Stimulated activated CD4-positive, alpha-beta T cell treated with anti-CD3 and anti-CD28 coated beads, Interleukin-2, amount 100 ng/mL, for 4 hours (primary cell): Measurements from ENCODE around the gene DRAXIN.

Experiments
- DNase-seq: peaks from one replicate; pipeline ENCODE4 v3.0.0-alpha.2; 2020; ENCODE audit warnings: low read depth

The DRAXIN gene

GRCh38 chr1:11685210-11685752 is 6.2 kb upstream of the DRAXIN start:
- DNase-seq = no peak

GRCh38 chr1:11688506-11688905 is 3.0 kb upstream of the DRAXIN start:
- DNase-seq = no peak

DNA sequence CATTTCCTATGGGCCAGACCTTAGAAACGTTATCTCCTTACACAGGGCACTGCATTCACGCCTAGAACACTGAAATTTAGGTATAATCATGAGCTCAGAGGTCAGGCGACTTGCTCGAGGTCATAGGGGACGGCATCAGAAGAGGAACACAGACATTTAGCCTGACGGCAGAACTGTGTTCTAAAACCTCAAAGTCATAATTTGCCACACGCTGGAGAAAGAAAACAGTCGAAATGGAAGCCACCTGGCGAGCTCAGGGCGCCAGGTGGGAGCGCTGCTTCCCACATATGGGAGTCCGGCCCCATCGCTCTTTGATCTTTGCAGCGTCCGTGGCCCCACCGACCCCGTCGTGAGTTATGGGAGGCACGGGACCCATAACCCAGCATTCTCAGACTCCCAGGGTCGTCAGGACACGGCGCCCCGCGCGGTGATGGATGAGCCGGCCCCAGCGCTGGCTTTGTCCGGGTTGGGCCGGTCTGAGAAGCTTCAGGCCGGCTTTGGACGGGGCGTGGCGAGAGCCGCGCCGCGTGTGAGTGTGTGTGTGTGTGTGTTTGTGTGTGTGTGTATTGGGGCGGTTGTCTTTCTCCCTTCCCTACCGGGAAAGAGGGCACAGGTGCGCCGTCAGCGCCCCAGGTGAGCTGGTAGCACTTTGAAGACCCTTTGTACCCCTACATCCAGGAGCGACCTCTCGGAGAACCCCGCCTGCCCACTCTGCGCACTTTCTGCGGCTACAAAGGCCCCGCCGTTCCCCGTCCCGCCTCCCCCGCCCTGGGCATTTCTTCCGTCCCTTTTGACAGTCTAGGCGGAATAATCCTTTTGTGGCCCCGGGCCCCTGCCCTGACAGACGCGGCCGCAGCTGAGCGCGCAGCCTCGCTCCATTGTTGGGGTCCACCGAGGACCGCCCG is 861 bp upstream of the DRAXIN start:
- DNase-seq = no peak

- no peak for DNase-seq
Measured at GRCh38 chr1:11691928-11692711, 610 bp downstream of the DRAXIN start.

DNA sequence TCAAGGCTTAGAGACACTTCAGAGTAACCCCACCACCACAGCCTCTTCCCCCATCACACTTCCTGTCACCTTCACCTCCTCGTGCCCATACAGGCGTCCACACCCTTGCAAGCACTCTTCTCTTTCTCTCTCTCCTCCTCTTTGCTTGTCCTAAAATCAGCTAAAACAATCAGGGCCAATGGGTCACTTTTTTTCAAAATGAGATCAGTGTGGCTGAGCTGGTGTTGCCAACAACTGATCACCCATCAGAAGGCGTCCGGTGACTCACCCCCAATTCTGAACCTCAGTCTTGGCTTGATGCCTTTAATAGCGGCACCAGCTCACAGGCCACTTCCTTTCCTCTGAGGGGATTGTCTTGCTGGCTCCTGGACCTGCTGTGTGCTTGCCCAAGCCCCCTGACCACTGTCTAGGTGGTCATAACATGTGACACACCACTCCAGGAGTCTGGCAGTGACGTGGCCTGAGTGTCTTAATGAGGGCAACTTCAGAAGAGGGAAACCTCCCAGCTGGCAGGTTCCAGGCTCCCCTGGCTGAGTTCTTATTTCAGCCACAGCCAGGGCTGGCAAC is 1.6 kb downstream of the DRAXIN start:
- DNase-seq = no peak

- no peak for DNase-seq
Measured at GRCh38 chr1:11693917-11694316, 2.4 kb downstream of the DRAXIN start.

DNA sequence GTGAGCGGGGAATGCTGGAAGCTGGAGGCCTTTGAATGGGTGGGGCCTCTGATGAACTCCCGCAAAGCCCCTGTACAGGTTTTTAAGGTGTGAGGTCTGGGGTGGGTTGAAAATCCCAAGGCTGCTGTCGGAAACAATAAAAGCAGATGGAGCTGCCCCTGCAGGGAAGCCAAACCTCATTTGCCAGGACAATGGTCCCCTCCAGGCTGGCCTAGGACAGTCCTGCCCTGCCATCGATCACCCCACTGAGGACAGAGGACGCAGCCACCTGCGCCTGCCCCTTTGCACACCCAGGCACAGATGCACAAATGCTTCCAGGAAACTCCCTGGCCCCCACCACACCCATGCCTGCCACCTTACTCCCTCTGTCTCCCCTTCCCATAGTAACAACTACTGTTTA is 4.4 kb downstream of the DRAXIN start:
- DNase-seq = no peak

DNA sequence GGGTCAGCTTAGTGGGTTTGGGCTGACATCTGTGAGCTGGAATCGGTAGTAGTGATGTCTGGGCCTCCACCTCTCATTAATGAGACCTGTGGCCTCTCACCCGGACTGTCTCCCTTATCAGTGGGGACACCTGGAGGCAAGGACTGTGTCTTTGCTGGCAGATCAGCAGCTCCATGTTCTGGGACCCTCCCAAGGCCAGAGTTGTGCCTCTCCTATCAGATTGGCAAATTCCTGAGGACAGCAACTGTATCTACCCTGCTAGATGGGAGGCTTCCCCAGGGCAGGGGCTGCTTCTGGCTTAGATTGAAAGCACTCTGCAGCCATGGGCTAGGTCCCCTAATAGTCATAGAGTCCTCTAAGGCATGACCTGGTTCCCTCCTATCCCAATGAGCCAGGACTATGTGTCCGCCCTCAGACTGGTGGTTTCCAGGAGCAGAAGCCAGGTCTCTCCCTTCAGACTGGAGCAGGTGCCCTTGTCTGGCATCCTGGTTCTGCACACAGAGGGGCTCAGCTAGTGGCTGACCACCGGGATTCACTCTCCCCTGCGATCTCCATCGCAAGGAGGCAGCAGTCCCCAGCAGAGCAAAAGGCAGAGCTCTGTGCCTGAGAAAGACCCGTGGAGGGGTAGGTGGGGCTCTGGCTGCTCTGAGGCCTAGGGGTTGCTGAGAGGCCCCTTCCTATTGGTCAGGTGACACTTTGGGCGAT is 5.8 kb downstream of the DRAXIN start:
- DNase-seq = no peak

GRCh38 chr1:11697893-11698210 is 6.3 kb downstream of the DRAXIN start:
- DNase-seq = no peak

DNA sequence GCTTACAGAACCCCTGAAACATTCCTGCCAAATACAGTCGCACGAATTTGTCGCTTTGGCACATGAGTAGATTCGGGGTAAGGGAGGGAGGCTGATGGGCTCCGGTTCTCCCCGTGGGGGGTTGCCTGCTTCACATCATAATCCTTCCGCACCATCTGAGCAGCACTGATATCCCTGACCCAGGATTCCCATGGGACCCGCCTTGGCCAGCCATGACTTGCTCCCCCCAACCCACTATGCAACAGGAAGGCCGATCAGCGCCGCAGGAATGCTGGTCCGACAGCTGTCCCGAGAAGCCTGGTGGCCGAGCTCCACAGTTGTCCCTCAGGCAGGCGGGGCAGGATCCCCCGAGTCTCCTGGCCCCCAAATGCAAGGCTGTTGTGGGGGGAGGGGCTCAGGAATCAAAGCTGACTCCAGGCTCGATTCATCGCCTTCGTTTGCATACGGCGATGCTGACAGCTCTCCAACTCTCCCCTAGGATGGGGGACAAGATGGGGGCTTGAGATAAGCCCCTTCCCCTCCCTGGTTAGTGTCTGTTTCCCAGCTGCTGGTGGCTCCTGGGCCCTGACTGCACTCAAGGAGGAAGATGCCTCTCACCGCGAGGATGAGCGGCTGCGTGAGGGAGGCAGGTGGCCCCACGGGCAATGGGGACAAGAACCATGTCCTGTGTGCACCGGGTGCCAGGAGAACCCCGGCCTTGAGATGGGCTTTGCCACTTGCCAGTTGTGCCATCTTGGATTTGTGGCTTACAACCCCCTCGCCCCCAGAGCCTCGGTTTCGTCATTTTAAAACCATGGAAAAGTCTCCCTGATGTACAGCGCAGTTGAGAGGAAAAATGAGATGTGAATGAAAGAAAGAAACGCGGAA is 9.3 kb downstream of the DRAXIN start:
- no peak for DNase-seq

DNA sequence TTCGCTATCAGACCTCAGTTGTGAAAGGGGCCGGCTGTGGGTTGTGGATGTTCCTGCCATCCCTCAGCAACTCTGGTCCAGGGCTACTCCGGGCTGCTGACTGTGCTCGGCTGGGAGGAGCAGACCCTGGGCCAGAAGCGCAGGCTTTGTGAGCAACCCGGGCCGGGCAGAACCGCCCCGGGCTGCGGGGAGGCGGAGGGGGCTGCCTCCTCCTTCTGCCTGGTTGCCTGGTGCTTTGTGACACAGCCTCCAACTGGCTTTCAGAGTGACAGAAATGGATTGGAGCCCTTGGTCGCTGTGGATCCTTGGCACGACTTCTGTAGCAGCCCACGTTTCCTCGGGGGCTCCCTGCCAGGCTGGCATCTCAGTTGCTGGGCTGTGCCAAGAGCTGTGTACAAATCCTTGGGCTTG is 10.0 kb downstream of the DRAXIN start:
- no peak for DNase-seq

- DNase-seq = no peak
Measured at GRCh38 chr1:11701981-11702803, 10.7 kb downstream of the DRAXIN start.

GRCh38 chr1:11703357-11704193 is 12.1 kb downstream of the DRAXIN start:
- no peak for DNase-seq

DNA sequence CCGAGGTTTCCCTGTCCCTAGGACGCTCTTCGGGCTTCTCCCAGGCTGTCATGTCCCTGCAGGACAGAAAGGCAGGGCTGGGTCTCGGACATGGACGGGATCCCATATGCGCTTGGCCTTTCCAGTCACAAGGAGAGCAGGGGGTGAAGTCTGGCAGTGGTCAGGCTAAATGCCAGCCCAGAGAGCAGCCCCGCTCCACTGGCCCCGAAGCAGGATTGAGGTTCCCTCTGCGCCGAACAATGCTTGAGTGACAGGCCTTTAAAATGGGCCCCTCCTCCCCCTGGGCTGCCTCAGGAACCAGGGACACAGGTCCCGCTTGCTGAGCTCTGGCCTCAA is 12.7 kb downstream of the DRAXIN start:
- DNase-seq = no peak

GRCh38 chr1:11704691-11705475 is 13.4 kb downstream of the DRAXIN start:
- no peak for DNase-seq

DNA sequence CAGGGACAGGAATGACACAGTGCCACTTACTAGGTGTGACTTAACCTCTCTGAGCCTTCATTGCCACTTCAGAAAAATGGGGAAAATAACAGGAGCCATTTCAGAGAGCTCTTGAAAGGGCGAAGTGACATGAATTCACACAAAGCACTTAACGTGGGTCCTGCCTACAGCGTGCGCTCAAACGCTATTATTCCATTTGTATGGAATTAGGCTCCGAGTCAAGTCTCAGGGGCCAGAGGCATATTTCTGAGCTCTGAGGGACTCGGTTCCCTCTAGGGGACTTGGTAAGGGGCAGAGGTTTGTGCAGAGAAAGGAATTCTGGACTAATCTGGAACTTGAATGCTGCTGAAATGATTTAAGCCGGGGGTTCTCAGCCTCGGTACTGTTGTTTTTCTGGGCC is 14.1 kb downstream of the DRAXIN start:
- DNase-seq = no peak

DNA sequence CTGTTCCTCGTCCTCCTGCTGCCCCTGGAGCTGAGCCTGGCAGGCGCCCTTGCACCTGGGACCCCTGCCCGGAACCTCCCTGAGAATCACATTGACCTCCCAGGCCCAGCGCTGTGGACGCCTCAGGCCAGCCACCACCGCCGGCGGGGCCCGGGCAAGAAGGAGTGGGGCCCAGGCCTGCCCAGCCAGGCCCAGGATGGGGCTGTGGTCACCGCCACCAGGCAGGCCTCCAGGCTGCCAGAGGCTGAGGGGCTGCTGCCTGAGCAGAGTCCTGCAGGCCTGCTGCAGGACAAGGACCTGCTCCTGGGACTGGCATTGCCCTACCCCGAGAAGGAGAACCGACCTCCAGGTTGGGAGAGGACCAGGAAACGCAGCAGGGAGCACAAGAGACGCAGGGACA is 14.8 kb downstream of the DRAXIN start:
- no peak for DNase-seq

DNA sequence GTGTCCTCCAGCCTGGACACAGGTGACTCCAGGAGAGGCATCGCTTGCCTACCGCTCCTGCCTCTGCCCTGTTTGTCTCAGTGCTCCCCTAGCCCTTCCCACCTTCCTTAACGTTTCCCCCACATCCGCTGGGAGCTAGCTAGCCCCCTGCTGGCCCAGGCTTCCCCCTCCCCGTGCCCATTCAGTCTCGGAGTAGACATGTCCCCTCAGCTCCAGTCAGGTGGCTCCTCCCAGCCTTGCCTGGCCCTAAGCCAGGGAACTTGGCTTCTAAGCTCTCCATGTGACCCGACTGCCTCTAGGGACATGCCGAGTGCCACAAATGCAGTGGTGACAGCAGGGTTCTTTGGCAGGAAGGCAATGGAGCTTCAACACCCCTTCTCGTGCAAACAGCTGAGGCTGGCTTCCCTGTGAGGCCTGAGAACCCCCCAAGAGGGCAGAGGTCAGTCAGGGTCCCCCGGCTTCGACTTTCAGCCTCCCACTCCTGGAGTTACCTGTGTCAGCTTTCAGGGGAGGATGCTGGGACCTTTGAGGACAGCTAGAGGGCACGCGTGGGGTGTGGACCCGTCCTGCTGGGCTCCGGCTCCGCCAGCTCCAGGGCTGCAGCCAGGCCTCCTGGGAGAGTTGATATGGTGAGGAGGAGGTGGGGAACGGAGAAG is 16.2 kb downstream of the DRAXIN start:
- no peak for DNase-seq
